ENCODE results near the gene MAGI2.

DNA sequence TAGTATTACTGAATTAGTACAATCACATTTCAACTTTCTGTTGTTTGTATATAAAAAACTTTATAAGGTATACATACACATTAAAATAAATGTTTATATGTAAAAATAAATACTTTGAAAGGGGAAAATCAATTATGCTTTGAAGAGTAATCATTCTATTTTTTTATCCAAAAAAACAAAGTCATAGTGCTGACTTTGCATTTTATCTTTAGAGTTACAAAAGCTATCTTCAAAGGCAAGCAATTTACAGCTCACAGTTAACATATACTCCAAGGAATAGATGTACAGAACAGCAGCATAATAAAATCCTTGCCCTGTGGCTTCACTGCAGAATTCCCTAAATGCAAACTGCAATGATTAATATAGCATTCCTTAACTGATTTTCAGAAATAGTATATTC is 53.2 kb downstream of the MAGI2 start:
- TF ChIP-seq, protein P1, sequence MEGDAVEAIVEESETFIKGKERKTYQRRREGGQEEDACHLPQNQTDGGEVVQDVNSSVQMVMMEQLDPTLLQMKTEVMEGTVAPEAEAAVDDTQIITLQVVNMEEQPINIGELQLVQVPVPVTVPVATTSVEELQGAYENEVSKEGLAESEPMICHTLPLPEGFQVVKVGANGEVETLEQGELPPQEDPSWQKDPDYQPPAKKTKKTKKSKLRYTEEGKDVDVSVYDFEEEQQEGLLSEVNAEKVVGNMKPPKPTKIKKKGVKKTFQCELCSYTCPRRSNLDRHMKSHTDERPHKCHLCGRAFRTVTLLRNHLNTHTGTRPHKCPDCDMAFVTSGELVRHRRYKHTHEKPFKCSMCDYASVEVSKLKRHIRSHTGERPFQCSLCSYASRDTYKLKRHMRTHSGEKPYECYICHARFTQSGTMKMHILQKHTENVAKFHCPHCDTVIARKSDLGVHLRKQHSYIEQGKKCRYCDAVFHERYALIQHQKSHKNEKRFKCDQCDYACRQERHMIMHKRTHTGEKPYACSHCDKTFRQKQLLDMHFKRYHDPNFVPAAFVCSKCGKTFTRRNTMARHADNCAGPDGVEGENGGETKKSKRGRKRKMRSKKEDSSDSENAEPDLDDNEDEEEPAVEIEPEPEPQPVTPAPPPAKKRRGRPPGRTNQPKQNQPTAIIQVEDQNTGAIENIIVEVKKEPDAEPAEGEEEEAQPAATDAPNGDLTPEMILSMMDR (IDR thresholded peaks at IDR 0.05; ENCODE audit: borderline replicate concordance, extremely low read depth, low read length, poor library complexity, severe bottlenecking): no peak
- TF ChIP-seq EZH2 (IDR thresholded peaks at IDR 0.05; ENCODE audit: borderline replicate concordance, low read depth, low read length, severe bottlenecking): no peak

Measured in DND-41 (cell line).